NCI-H1092 treated with DMSO at 0.1 percent for 48 hours (cell line): Measurements from ENCODE around the gene PALM2AKAP2.
A peak's percentile ranks its signal among the peaks of the same experiment; 100 is the strongest.

Experiments used
- DNase-seq: peaks from one replicate; lab custom pipeline; 2025; lab: John Stamatoyannopoulos, UW

Gene PALM2AKAP2

GRCh38 chr9:109771796-109772531 lies 8.0 kb upstream of the PALM2AKAP2 start:
- peak; percentile 16 for DNase-seq

DNA sequence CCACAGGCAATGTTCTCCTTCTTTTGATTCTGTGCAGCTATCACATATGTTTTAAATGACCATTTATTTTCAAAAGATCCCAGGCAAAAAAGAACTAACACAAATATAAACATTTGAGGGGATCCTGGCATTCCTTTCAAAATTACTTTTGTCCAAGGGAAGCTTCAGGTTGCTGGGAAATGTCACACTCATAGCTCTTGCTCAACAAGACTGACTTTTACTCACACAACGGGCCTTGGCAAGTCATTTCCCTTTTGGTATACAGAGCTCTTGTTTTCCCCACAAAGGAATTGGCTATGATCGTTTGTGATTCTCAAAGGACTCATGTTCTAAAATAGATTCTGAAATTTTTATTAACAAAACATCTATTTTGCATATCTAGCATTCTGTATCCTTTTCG lies 4.5 kb upstream of the PALM2AKAP2 start:
- DNase-seq, result no peak

GRCh38 chr9:109776391-109776790 lies 3.6 kb upstream of the PALM2AKAP2 start:
- no peak for DNase-seq

DNA sequence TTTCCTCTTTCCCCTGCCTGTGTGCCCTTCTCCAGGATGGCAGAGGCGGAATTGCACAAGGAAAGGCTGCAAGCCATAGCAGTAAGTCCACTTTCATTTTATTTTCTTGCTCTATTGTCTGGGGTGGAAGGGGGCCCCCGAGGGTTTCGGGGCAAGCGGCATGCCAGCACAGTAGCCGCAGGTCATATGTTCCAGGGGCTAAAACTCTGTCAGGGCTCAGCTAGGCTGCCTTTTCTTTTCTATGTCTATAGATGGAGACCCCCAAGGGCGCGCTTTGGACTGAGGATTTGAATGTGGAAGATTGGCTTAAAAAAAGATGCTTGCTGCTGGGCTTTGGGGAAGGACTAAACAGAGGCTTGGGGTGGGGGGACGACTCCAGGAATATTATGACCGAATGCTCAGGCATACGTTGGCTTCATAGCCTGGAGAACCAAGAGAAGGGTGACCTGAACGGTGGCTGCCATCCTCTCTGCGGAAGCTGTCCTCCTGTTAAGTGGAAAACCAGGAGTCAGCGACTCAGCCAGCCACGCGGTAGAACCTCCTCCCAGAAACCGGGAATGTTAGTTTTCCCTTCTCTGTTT lies 545 bp downstream of the PALM2AKAP2 start:
- peak; percentile 34 for DNase-seq

- DNase-seq, result no peak
These were observed 1.1 kb downstream of the PALM2AKAP2 start for GRCh38 chr9:109781086-109781485.

DNA sequence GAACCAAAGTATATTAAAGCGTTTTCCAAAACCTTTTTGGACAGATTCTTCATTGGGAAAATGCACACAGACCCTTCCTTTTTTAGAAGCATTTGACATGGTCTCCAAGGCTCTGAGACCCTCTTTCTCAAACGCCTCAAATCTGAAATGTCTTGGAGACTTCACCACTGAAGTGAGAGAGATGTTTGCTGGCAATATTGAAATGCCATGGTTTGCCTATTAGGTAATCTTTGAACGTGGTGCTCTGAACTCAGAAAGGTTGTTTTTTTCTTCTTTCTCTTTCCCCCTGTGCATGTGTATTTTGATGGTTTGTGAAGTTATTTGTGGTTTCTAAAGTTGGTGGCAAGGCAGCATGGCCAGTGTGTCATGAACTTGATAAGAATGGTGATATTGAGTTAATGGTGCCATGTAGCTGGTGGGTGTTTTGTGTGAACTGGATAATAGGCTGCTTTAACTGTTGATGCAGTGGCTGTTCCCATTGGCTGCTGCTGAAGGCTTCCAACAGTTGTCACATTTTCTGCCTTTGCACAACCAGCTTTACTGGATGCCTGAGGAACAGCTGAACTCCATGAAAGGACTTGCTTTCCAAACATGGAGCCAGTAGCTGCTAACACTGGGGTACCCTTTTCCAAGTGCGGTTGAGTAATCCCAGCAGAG lies 1.7 kb downstream of the PALM2AKAP2 start:
- no peak for DNase-seq

- no peak for DNase-seq
These were observed 7.7 kb downstream of the PALM2AKAP2 start for GRCh38 chr9:109787735-109788134.

DNA sequence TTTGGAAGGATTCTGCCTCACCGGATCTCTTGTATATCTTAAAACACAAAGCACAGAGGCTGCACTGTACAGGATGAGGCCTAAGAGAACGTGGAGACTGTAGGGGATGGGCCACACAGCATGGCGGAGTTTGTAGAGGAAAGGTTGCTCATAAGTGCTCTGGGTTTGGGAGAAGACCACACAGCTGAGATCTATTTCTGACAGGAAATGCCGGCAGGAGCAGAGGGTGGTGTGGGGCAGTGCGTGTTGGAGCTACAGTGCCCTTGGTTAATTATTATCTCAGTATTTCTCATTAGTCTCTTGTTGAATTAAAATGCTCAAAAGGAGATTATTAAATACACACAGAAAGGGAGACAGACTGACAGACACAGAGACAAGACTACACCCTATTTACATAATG lies 9.6 kb downstream of the PALM2AKAP2 start:
- DNase-seq, result no peak

- DNase-seq, result no peak
These were observed 10.0 kb downstream of the PALM2AKAP2 start for GRCh38 chr9:109789971-109790370.

- no peak for DNase-seq
These were observed 11.1 kb downstream of the PALM2AKAP2 start for GRCh38 chr9:109791003-109791677.

DNA sequence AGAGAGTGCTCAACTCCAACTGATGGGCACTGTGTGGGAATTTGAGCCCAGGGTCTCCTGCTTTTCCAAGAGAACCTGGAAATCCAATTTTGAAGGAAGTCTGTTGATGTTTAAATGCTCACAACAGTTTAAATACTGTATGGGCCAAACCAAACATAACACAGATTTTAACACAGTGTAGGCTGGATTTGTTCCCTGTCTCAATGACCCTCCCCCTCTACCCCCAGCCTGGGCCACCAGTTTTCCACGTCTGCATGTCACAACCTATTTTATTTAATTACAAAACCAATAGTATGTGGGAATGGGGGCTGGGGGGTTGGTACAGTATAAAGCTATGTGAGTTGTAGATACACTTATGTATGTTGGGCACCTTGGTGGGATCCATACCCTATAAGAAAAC lies 11.7 kb downstream of the PALM2AKAP2 start:
- no peak for DNase-seq

- DNase-seq, result no peak
These were observed 13.1 kb downstream of the PALM2AKAP2 start for GRCh38 chr9:109792951-109793546.

GRCh38 chr9:109793921-109794320 lies 13.9 kb downstream of the PALM2AKAP2 start:
- no peak for DNase-seq

DNA sequence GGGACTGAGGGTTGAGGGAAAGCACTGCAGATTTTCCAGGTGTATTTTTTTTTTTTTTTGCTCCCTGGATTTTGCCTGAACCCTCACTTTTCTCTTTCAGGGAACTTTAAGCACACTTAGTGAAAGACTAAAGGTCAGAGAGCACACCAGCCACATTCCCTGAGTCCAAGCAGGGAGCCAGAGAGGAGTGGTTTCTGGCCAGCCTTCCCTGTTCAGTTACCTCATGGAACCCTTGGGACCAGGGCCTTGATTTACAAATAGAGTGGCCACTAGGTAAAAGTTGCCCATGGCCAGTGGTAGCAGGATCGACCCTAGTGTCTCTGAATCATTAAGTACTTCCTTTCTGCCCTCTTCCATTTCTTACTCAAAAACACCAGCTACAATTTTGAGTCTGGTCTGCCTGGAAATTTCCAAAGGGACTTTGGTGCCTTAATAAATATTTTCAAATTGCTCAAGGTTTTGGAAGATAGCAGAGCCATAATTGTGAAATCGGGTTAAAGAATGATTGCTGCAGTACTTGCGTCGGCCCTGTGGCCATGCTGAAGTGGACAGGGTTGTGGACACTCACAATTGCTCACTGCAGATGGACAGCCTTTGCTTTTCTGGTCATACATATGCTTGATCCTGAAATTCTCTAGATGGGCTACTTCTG lies 14.5 kb downstream of the PALM2AKAP2 start:
- no peak for DNase-seq

DNA sequence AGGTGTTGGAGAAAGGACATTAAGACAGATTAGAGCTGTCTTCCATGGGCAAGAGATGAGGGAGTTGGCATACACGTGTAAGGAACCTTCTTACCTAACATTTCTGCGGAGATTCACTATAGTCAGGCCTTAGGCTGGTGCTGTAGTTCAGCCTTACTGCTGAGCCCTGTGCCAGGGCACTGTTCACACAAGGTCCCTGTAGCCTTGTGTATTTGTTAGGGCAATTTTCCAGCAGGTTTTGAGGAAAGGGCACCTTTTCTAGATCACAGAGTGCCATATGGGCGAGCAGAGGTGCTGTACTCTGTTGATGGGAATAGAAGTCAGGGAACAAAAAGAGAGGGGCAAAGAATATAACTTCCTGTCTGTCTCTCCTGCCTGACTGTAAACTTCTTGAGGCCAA lies 15.6 kb downstream of the PALM2AKAP2 start:
- DNase-seq, result no peak

- no peak for DNase-seq
These were observed 16.1 kb downstream of the PALM2AKAP2 start for GRCh38 chr9:109796078-109796477.

GRCh38 chr9:109797006-109797405 lies 17.0 kb downstream of the PALM2AKAP2 start:
- no peak for DNase-seq

- DNase-seq, result no peak
These were observed 17.5 kb downstream of the PALM2AKAP2 start for GRCh38 chr9:109797509-109797908.

DNA sequence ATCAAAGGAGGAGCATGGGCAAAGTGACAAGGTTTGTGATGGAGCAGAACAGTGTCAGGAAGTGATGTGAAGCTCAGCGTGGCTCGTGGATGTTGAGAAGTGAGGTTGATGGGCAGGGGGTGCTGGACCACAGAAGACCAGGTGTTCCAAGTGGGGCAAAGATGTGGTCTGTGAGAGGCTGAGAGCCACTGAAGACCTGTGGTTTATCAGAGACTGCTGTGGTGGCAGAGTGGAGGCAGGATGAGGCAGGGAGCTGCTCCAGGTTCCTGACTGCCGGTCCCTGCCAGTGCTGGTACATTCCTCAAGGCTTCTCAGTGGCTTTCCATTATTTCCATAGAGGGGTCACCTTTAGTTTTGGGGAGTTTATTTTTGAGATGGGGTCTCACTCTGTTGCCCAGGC lies 19.1 kb downstream of the PALM2AKAP2 start:
- no peak for DNase-seq

GRCh38 chr9:109799792-109800191 lies 19.8 kb downstream of the PALM2AKAP2 start:
- DNase-seq, result no peak

DNA sequence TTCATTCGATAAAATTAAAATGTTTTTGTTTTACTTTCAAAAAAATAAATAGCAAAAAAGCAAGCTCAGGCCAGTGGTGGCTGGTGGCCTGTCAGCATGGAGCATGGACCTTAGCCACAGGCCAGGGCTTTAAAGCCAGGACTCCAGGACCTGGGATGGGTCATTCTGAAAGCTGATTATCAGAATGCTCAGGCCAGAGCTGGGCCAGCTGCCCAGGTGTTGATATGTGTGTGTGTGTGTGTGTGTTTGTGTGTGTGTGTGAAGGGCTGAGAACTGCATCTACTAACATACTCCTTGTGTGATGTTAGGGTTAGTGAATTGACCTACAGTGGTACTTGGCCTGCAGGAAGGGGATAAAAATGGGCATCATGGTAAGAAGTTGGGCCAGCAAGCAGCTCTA lies 21.5 kb downstream of the PALM2AKAP2 start:
- no peak for DNase-seq

GRCh38 chr9:109802491-109802890 lies 22.5 kb downstream of the PALM2AKAP2 start:
- DNase-seq, result no peak
